ENCODE results near the gene AMH. TPM values are rescaled to one million over a fixed set of nuclear protein-coding genes. Genes with fewer than 3 reads are reported as not detected.

AMH gene
- total RNA-seq, 5 donors from 2014 or later (not counting 1 experiment from before 2014, with no cell fraction given): 2.1 to 13.5 (median 5.3) TPM

DNA sequence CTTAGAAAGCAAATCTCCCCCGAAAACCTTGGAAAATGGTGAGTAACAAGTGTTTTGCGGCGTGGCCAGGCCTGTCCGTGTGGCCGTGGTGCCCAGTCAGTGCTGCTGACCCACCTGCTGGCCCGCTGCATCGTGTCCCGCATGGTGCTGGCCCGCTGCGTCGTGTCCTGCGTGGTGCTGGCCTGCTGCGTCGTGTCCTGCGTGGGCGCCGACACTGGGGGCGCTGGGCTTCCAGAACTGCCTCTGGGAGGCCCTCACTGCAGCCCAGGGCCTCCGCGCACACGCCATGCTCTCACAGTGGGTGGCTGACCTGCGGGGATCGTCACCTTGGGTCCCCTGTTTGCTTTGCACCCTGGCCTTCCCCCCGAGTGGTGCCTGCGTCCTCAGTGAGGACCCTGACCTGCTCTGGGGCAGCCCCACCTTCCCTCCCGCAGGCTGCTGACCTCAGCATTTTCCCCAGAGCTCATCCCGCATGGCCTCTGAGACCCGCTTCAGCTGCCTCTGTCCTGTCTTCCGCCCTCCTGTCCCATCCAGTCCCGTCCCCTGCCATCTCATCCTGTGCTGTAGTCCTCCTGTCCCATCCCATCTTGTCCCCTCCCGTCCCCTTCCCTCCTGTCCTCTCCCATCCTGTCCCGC lies 23.6 kb upstream of the AMH start:
- no peak overlapping the region for H3K27ac ChIP-seq (ENCODE audit: low read length)
- ChIA-PET CTCF (no interaction called here), POLR2A (no interaction called here)
- Mint-ChIP-seq H3K36me3 (peaks cover 21% of the 10 kb centered on the region), H3K4me3 (no peak overlapping the region), H3K4me1 (peaks cover 0 to 6% (median 5%) of the 10 kb centered on the region in 3 donors), H3K27ac (no peak overlapping the region), H3K9me3 (no peaks in the 10 kb centered on the region), H3K27me3 (no peaks in the 10 kb centered on the region)
- H3K4me3 ChIP-seq (ENCODE audit: control insufficient read depth in 1 of 2, extremely low read depth in 1 of 2, low read length in 1 of 2): no peak overlapping the region
- H3K9me3 ChIP-seq: no peaks in the 10 kb centered on the region
- H3K36me3 ChIP-seq (ENCODE audit: control insufficient read depth in 2 of 2, extremely low read depth in 1 of 2, insufficient read depth in 1 of 2, low read length in 1 of 2): peaks cover 17 to 41% of the 10 kb centered on the region in 2 donors
- WGBS (ENCODE audit: insufficient coverage): 93% methylated on average over 31 of the region's 32 CpGs
- no peak for ATAC-seq (replicated peaks in 1 of 4)
- no peaks in the 10 kb centered on the region for H3K27me3 ChIP-seq (replicated peaks in 1 of 2; ENCODE audit: control insufficient read depth in 2 of 2, extremely low read depth in 1 of 2, insufficient read depth in 2 of 2, low read length in 1 of 2)
- H3K4me1 ChIP-seq (ENCODE audit: control insufficient read depth in 1 of 2, extremely low read depth in 1 of 2, insufficient read depth in 2 of 2, low read length in 2 of 2): peaks cover 0 to 5% of the 10 kb centered on the region in 2 experiments
- no peak for DNase-seq

DNA sequence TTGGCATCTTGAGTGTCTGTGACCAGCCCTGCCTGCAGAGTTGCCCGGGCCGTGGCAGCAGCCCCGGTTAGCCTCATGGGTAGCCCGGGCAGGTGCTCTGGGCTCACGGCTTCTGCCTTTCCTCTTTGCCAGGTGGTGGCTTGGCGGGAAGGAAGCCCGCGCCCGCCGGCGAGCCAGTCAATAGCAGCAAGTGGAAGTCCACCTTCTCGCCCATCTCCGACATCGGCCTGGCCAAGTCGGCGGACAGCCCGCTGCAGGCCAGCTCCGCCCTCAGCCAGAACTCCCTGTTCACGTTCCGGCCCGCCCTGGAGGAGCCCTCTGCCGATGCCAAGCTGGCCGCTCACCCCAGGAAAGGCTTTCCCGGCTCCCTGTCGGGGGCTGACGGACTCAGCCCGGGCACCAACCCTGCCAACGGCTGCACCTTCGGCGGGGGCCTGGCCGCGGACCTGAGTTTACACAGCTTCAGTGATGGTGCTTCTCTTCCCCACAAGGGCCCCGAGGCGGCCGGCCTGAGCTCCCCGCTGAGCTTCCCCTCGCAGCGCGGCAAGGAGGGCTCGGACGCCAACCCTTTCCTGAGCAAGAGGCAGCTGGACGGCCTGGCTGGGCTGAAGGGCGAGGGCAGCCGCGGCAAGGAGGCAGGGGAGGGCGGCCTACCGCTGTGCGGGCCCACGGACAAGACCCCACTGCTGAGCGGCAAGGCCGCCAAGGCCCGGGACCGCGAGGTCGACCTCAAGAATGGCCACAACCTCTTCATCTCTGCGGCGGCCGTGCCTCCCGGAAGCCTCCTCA lies 22.9 kb upstream of the AMH start:
- ChIA-PET CTCF (no interaction called here), POLR2A (no interaction called here)
- H3K9me3 ChIP-seq: no peaks in the 10 kb centered on the region
- no peak for DNase-seq
- Mint-ChIP-seq H3K27ac (no peak overlapping the region), H3K9me3 (no peaks in the 10 kb centered on the region), H3K36me3 (peaks cover 21% of the 10 kb centered on the region), H3K4me1 (peaks cover 0 to 6% (median 5%) of the 10 kb centered on the region in 3 donors), H3K27me3 (no peaks in the 10 kb centered on the region), H3K4me3 (no peak overlapping the region)
- peaks cover 16 to 35% of the 10 kb centered on the region in 2 donors for H3K36me3 ChIP-seq (ENCODE audit: control insufficient read depth in 2 of 2, extremely low read depth in 1 of 2, insufficient read depth in 1 of 2, low read length in 1 of 2)
- 96% methylated on average over 45 of the region's 59 CpGs for WGBS (ENCODE audit: insufficient coverage)
- no peak overlapping the region for H3K27ac ChIP-seq (ENCODE audit: low read length)
- H3K4me1 ChIP-seq (ENCODE audit: control insufficient read depth in 1 of 2, extremely low read depth in 1 of 2, insufficient read depth in 2 of 2, low read length in 2 of 2): peaks cover 0 to 5% of the 10 kb centered on the region in 2 experiments
- no peaks in the 10 kb centered on the region for H3K27me3 ChIP-seq (replicated peaks in 1 of 2; ENCODE audit: control insufficient read depth in 2 of 2, extremely low read depth in 1 of 2, insufficient read depth in 2 of 2, low read length in 1 of 2)
- ATAC-seq (replicated peaks in 1 of 4): no peak
- no peak overlapping the region for H3K4me3 ChIP-seq (ENCODE audit: control insufficient read depth in 1 of 2, extremely low read depth in 1 of 2, low read length in 1 of 2)

DNA sequence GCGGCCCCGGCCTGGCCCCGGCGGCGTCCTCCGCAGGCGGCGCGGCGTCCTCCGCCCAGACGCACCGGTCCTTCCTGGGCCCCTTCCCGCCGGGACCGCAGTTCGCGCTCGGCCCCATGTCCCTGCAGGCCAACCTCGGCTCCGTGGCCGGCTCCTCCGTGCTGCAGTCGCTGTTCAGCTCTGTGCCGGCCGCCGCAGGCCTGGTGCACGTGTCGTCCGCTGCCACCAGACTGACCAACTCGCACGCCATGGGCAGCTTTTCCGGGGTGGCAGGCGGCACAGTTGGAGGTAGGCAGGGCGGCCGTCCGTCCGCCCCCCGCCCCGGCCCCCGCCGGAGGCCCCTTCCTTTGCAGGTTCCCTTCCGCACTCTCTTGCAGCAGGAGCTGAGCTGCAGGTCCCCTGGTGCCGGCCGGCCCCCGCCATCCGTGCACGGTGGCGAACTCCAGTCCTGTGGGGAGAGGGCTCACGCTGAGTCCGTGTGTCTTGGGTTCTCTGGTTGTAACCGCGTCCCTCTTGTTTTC lies 22.2 kb upstream of the AMH start:
- DNase-seq (no peak), ATAC-seq (replicated peaks in 1 of 4) (no peak)
- Mint-ChIP-seq H3K4me1 (peaks cover 0 to 6% (median 5%) of the 10 kb centered on the region in 3 donors), H3K27me3 (no peaks in the 10 kb centered on the region), H3K36me3 (peaks cover 21% of the 10 kb centered on the region), H3K4me3 (no peak overlapping the region), H3K27ac (no peak overlapping the region), H3K9me3 (no peaks in the 10 kb centered on the region)
- CTCF ChIA-PET: no interaction called here
- Histone ChIP-seq H3K27ac (ENCODE audit: low read length) (no peak overlapping the region), H3K4me3 (ENCODE audit: control insufficient read depth in 1 of 2, extremely low read depth in 1 of 2, low read length in 1 of 2) (no peak overlapping the region), H3K4me1 (ENCODE audit: control insufficient read depth in 1 of 2, extremely low read depth in 1 of 2, insufficient read depth in 2 of 2, low read length in 2 of 2) (peaks cover 0 to 5% of the 10 kb centered on the region in 2 experiments), H3K27me3 (replicated peaks in 1 of 2; ENCODE audit: control insufficient read depth in 2 of 2, extremely low read depth in 1 of 2, insufficient read depth in 2 of 2, low read length in 1 of 2) (no peaks in the 10 kb centered on the region), H3K36me3 (ENCODE audit: control insufficient read depth in 2 of 2, extremely low read depth in 1 of 2, insufficient read depth in 1 of 2, low read length in 1 of 2) (peaks cover 16 to 33% of the 10 kb centered on the region in 2 donors), H3K9me3 (no peaks in the 10 kb centered on the region)
- 97% methylated on average over 46 of the region's 53 CpGs for WGBS (ENCODE audit: insufficient coverage)
- POLR2A ChIA-PET: no interaction called here

DNA sequence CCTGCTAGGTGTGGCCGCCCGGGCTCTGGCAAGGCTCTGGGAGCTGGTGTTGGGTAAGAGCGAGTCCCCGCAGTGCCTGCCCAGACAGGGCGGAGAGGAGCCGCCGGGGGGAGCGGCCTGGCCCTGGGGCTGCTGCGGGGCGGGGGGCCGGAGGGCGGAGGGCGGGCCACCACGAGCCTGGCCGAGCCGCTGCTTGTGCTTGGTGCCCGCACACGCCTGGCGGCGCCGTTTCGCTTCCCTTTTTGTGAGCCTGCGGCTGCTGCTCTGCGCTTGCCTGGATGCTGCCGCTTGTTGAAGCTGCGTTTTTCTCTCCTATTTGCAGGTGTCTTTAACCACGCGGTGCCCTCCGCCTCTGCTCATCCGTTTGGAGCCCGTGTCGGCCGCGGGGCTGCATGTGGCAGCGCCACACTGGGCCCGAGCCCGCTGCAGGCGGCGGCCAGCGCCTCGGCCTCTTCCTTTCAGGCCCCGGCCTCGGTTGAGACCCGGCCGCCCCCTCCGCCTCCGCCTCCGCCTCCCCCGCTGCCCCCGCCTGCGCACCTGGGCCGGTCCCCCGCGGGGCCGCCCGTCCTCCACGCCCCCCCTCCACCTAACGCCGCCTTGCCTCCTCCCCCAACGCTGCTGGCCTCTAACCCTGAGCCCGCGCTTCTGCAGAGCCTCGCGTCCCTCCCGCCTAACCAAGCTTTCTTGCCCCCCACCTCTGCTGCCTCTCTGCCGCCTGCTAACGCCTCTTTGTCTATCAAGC lies 21.5 kb upstream of the AMH start:
- H3K27ac Mint-ChIP-seq: no peak overlapping the region

DNA sequence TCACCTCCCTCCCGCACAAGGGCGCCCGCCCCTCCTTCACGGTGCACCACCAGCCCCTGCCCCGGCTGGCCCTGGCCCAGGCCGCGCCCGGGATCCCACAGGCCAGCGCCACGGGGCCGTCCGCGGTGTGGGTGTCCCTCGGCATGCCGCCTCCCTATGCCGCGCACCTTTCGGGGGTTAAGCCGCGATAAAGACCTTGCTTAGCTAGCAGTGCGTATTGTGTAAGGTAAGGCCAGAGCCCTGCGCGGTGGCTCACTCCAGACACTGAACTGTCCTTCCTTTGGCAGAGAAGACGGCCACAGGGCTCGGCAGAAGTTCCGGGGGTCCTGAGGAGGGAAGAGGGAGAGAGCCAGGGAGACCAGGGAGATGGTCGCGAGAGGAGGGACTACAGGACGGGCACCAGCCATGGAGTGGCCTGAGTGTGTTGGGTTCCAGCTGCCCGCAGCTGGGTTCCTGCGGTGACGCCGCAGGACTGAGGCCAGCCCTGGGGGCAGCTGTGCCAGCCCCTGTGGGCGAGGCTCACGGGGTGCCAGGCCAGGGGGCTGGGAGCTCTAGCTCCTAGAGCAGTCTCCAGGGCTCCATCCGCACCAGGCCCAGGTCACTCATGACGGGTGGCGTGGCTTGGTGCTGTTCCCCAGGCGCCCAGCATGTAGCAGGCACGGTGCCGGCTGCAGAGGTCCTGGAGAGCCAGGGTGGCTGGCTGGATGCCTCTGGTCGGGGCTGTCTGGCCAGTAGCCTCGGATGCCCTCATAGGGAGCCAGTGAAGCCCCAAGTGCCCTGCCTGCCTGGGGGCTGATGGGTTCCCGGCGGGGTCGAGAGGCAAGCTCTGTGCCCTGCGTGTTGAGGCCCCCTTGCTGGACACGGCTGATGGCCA lies 20.7 kb upstream of the AMH start:
- peaks cover 21 to 41% of the 10 kb centered on the region in 2 donors for H3K36me3 ChIP-seq (ENCODE audit: control insufficient read depth in 2 of 2, extremely low read depth in 1 of 2, insufficient read depth in 1 of 2, low read length in 1 of 2)
- H3K4me1 Mint-ChIP-seq: peaks cover 0 to 14% (median 5%) of the 10 kb centered on the region in 3 donors
- peaks cover 21% of the 10 kb centered on the region for H3K36me3 Mint-ChIP-seq
- ChIA-PET CTCF (no interaction called here), POLR2A (no interaction called here)
- no peak for DNase-seq
- 96% methylated on average over 48 of the region's 48 CpGs for WGBS (ENCODE audit: insufficient coverage)
- no peaks in the 10 kb centered on the region for H3K27me3 ChIP-seq (replicated peaks in 1 of 2; ENCODE audit: control insufficient read depth in 2 of 2, extremely low read depth in 1 of 2, insufficient read depth in 2 of 2, low read length in 1 of 2)
- ATAC-seq (replicated peaks in 1 of 4): no peak
- no peak overlapping the region for H3K4me3 Mint-ChIP-seq
- H3K27me3 Mint-ChIP-seq: no peaks in the 10 kb centered on the region
- peaks cover 0 to 14% of the 10 kb centered on the region in 2 experiments for H3K4me1 ChIP-seq (ENCODE audit: control insufficient read depth in 1 of 2, extremely low read depth in 1 of 2, insufficient read depth in 2 of 2, low read length in 2 of 2)
- H3K27ac Mint-ChIP-seq: no peak overlapping the region
- H3K27ac ChIP-seq (ENCODE audit: low read length): no peak overlapping the region
- no peak overlapping the region for H3K4me3 ChIP-seq (ENCODE audit: control insufficient read depth in 1 of 2, extremely low read depth in 1 of 2, low read length in 1 of 2)
- no peaks in the 10 kb centered on the region for H3K9me3 Mint-ChIP-seq
- no peaks in the 10 kb centered on the region for H3K9me3 ChIP-seq

More for the DNA sequence above, 21.5 kb upstream of the AMH start:
- H3K4me1 ChIP-seq (ENCODE audit: control insufficient read depth in 1 of 2, extremely low read depth in 1 of 2, insufficient read depth in 2 of 2, low read length in 2 of 2): peaks cover 0 to 7% of the 10 kb centered on the region in 2 experiments
- H3K27me3 ChIP-seq (replicated peaks in 1 of 2; ENCODE audit: control insufficient read depth in 2 of 2, extremely low read depth in 1 of 2, insufficient read depth in 2 of 2, low read length in 1 of 2): no peaks in the 10 kb centered on the region
- ATAC-seq (replicated peaks in 1 of 4): no peak
- no peaks in the 10 kb centered on the region for H3K9me3 ChIP-seq
- ChIA-PET CTCF (no interaction called here), POLR2A (no interaction called here)
- 94% methylated on average over 46 of the region's 67 CpGs for WGBS (ENCODE audit: insufficient coverage)
- H3K36me3 ChIP-seq (ENCODE audit: control insufficient read depth in 2 of 2, extremely low read depth in 1 of 2, insufficient read depth in 1 of 2, low read length in 1 of 2): peaks cover 19 to 36% of the 10 kb centered on the region in 2 donors
- no peak overlapping the region for H3K4me3 ChIP-seq (ENCODE audit: control insufficient read depth in 1 of 2, extremely low read depth in 1 of 2, low read length in 1 of 2)
- no peak for DNase-seq
- no peaks in the 10 kb centered on the region for H3K9me3 Mint-ChIP-seq
- H3K27me3 Mint-ChIP-seq: no peaks in the 10 kb centered on the region
- peaks cover 21% of the 10 kb centered on the region for H3K36me3 Mint-ChIP-seq
- peaks cover 0 to 9% (median 5%) of the 10 kb centered on the region in 3 donors for H3K4me1 Mint-ChIP-seq
- no peak overlapping the region for H3K4me3 Mint-ChIP-seq
- no peak overlapping the region for H3K27ac ChIP-seq (ENCODE audit: low read length)
